ENCODE results near the gene SERPINH1.
"Not testable (repeated sequence)": the region's sequence is repeated elsewhere in the genome, so short reads cannot be mapped to it uniquely, and the experiment has no call there.

The SERPINH1 gene

DNA sequence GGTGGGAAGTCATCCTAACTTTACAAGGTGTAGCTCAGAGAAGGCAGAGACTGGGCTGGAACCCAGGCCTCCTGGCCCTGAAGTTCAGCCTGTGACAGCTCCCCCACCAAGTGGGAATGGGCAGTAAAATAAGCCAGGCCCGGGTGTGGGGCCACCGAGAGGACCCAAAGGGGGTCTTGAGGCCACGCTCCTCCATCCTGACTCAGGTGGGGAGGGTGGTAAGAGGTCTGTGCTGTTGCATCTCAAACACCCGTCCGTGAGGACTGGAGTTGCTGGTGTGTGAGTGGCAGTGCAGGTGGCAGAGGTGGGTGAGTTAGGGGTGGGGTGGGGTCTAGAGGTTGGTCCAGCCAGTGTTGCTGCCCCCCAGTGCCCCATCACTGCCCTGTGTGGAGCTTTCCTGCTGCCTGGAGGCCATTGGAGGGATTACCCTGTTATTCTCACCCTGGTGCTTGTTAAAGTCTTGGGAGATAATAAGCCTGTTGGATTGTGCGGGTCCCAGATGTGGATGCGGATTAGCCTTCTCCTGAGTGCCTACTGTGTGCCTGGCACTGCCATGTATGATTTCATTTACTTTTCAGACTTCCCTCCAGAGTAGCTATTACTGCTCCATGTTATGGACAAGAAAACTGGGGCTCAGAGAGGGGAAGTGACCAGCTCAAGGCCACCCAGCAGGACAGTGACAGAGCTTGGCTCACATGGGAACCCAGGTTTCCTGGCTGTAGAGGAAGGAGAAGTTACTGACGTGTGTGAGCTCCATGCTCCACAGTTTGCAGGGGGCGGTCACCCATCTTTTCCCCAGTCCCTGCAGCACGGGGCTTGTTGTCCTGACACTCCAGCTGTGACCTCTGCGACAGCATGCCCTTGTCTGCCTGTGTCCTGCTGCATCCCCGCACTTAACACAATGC lies 12.9 kb downstream of the SERPINH1 start:
- peak; percentile 39 for DNase-seq (ENCODE audit: low spot score)

- DNase-seq (ENCODE audit: low spot score), result no peak
These were observed 14.0 kb downstream of the SERPINH1 start for GRCh38 chr11:75576017-75576416.

DNA sequence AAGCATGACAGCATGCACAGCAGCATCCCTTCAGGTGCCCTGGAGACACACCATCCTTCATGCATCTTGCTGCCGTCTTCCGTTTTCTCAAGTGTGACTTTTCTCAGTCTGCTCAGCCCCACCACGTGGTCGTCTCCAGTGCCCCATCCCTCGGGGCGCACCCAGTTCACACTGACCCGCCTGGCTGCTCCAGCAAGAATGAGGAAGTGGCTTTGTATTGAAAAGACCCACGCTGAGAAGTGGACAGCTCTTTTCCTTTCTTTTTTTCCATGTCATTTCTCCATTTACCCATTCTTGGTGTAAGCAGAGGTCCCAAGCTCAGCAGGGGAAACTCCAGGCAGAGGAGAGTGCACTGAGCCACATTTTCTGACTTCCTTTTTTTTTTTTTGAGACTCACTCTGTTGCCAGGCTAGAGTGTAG lies 14.5 kb downstream of the SERPINH1 start:
- DNase-seq (ENCODE audit: low spot score), result peak; percentile 75

GRCh38 chr11:75577207-75577606 lies 15.2 kb downstream of the SERPINH1 start:
- DNase-seq (ENCODE audit: low spot score), result peak; percentile 69

DNA sequence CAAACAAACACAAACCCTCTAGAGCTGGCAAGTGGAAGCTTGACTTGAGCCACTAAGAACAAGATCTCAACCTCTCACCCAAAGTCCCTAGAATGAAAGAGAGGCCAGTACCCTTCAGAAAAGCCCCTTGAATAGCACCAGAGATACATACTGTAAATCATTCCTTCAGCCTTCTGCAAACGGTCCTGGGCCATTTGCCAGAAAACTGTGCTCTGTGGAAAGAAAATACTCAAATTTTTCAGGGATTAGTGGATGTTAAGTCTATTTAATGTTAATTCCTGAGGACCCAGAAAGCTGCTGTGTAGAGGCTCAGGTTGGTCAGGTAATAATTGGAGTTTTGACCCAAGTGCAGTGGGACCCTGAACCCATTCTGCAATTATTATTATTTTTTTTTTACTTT lies 16.9 kb downstream of the SERPINH1 start:
- DNase-seq (ENCODE audit: low spot score), result no peak

DNA sequence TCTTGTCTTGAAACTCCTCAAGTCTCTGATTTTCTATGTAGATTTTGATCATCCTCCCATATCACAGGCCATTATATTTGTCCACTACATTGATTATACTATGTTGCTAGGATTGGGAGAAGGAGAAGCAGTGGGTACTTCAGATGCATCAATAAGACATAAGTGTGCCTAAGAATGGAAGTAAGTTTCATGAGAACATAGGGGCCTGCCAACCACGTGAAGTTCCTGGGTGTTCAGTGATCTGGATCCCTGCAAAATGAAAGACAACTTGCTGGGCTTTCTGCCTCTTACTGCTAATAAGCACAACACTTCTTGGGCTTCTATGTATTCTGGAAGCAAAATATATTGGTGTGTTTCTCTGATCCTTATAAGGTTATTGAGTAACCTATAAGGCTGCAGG lies 17.8 kb downstream of the SERPINH1 start:
- no peak for DNase-seq (ENCODE audit: low spot score)

GRCh38 chr11:75582506-75582894 lies 20.4 kb downstream of the SERPINH1 start:
- no peak for DNase-seq (ENCODE audit: low spot score)

DNA sequence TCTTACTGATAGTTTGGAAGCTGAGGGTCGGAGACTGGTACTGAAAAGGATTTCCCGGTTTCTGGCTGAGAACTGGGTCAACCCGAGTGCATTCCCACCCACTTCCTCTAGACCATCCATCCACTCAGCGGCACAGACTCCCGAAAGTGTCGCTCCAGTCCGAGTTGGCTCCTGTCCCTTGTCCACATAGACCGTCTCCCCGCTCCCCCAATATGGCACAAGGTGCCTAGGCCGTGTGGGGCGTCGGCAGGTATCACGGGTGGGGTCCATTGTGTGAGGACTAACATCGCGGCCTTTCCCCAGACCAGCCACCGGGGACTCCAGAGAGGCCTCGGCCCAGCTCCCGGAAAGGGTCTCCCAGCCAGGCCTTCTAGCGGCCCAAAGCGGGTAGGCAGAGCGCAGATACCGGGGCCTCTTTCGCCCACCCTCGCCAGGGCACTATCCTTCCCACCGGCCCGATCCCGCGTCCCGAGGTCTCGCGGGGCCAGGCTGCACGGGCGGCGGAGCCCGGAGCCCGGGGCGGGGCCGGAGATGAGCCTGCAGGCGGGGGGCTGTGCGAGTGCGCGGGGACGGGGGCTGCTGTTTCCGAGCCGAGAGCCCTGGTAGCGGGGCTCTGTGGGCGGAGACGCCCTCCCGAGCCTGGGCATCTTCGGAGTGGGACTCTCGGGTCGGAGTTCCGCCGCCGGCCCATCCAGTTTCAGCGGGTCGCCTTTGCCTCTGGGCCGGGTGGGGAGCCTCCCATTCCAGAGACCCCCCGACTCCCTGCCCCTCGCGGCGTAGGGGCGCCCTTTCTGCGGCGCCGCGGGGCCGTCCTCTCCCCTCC lies 21.1 kb downstream of the SERPINH1 start:
- peak; percentile 78 for DNase-seq (ENCODE audit: low spot score)

- peak; percentile 73 for DNase-seq (ENCODE audit: low spot score)
These were observed 21.9 kb downstream of the SERPINH1 start for GRCh38 chr11:75583718-75584658.

DNA sequence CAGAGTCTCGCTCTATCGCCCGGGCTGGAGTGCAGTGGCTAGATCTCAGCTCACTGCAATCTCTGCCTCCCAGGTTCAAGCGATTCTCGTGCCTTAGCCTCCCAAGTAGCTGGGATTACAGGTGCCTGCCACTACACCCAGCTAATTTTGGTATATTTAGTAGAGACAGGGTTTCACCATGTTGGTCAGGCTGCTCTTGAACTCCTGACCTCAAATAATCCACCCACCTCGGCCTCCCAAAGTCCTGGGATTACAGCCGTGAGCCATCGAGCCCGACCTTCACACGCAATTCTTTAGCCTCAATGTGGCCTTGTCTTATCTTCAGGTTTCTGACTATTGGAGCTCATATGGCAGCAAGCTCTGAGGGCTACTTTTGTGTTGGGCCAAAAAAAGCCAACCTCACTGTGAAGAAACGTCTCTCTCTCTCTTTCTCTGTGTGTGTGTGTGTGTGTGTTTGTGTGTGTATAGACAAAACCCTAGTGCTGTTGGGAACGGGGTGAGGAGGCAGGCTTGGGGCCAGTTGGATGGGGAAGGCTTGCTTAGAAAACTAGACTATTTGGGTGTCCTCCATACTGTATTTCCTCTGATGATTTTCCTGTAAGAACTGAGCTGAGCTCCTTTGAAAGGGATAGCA lies 22.7 kb downstream of the SERPINH1 start:
- DNase-seq (ENCODE audit: low spot score), result not testable (repeated sequence)

- DNase-seq (ENCODE audit: low spot score), result no peak
These were observed 23.2 kb downstream of the SERPINH1 start for GRCh38 chr11:75585293-75585670.

GRCh38 chr11:75586395-75586794 lies 24.3 kb downstream of the SERPINH1 start:
- no peak for DNase-seq (ENCODE audit: low spot score)

DNA sequence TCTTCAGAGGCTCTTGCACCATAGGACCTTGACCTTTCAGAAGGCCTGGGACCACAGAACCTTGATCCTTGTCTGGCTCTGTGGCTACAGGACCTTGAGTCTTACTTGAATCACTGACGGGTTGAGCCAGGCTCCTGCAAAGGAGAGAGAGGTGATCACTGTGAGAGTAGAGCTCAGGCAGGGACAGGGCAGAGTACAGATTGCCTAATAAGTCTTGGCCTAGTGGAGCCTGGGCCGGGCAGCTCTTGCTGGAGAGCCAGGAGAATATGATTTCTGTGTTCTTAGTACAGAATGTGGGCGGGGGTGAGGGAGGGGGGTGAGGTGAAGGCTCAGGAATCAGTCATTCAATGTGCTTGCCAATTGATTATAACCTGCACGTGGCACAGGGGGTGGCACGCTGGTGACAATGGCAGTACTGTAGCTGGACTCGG lies 26.0 kb downstream of the SERPINH1 start:
- no peak for DNase-seq (ENCODE audit: low spot score)

DNA sequence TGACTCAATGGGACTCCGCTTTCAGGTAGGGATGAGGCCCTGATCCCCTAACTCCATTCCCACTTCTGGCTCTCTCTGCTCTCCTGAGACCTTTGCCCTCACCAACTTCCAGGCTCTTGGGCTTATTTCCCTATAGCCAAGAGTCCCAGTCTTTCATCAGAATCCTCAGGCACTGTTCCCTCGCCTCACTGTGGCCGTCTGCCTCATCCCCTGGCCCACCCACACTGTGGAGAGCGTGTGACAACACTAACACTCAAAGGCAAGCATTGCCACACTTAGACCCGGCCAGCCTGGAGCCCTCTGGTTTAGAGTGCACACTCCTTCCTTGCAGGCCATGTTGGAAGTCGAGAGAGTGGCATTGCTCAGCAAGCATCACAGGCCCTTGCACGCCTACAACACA lies 27.0 kb downstream of the SERPINH1 start:
- no peak for DNase-seq (ENCODE audit: low spot score)

GRCh38 chr11:75589933-75590332 lies 27.9 kb downstream of the SERPINH1 start:
- no peak for DNase-seq (ENCODE audit: low spot score)

GRCh38 chr11:75591371-75591770 lies 29.3 kb downstream of the SERPINH1 start:
- DNase-seq (ENCODE audit: low spot score), result no peak

DNA sequence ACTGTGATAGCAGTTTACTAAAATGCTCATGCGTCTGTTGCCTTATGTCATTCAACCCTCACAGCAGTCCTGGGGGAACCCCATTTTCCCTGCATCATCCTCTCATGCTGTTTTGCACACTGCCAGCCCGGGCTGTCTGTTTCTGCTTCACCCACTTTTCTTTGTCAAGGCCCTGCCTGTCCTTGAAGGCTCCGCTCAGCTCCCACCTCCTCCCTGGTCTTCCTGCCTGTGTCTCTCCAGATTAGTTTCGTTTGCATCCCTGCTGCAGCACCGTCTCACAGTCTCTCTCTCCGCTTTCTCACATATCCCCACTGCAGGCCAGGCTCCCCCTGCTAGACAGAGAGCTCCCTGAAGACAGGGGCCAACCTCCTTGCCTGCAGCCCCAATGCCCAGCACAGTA lies 29.9 kb downstream of the SERPINH1 start:
- no peak for DNase-seq (ENCODE audit: low spot score)

- no peak for DNase-seq (ENCODE audit: low spot score)
These were observed 30.7 kb downstream of the SERPINH1 start for GRCh38 chr11:75592715-75593114.

- no peak for DNase-seq (ENCODE audit: low spot score)
These were observed 31.3 kb downstream of the SERPINH1 start for GRCh38 chr11:75593286-75593915.

GRCh38 chr11:75594211-75594610 lies 32.2 kb downstream of the SERPINH1 start:
- no peak for DNase-seq (ENCODE audit: low spot score)

GRCh38 chr11:75595429-75595828 lies 33.4 kb downstream of the SERPINH1 start:
- DNase-seq (ENCODE audit: low spot score), result no peak
